ENCODE measurements around the gene FHIT.

The FHIT gene

GRCh38 chr3:60160822-60161748, 1090.2 kb downstream of the FHIT start:
- no peak for DNase-seq (ENCODE audit: low read depth)

- DNase-seq (ENCODE audit: low read depth) = peak; percentile 29
Measured at GRCh38 chr3:60160111-60160821, 1091.0 kb downstream of the FHIT start.

GRCh38 chr3:60158035-60158434, 1093.2 kb downstream of the FHIT start:
- DNase-seq (ENCODE audit: low read depth) = no peak

GRCh38 chr3:60154011-60154410, 1097.2 kb downstream of the FHIT start:
- peak; percentile 52 for DNase-seq (ENCODE audit: low read depth)

- DNase-seq (ENCODE audit: low read depth) = no peak
Measured at GRCh38 chr3:60153221-60153999, 1097.8 kb downstream of the FHIT start.

GRCh38 chr3:60149501-60149900, 1101.8 kb downstream of the FHIT start:
- DNase-seq (ENCODE audit: low read depth) = no peak

GRCh38 chr3:60147249-60147950, 1103.9 kb downstream of the FHIT start:
- no peak for DNase-seq (ENCODE audit: low read depth)

- DNase-seq (ENCODE audit: low read depth) = no peak
Measured at GRCh38 chr3:60146121-60146520, 1105.1 kb downstream of the FHIT start.

GRCh38 chr3:60144071-60144470, 1107.2 kb downstream of the FHIT start:
- no peak for DNase-seq (ENCODE audit: low read depth)

GRCh38 chr3:60142009-60142408, 1109.2 kb downstream of the FHIT start:
- no peak for DNase-seq (ENCODE audit: low read depth)

- DNase-seq (ENCODE audit: low read depth) = no peak
Measured at GRCh38 chr3:60140160-60140559, 1111.1 kb downstream of the FHIT start.

GRCh38 chr3:60136601-60137000, 1114.7 kb downstream of the FHIT start:
- no peak for DNase-seq (ENCODE audit: low read depth)

- no peak for DNase-seq (ENCODE audit: low read depth)
Measured at GRCh38 chr3:60135474-60135873, 1115.8 kb downstream of the FHIT start.

GRCh38 chr3:60133269-60134162, 1117.7 kb downstream of the FHIT start:
- no peak for DNase-seq (ENCODE audit: low read depth)

GRCh38 chr3:60131618-60132017, 1119.6 kb downstream of the FHIT start:
- no peak for DNase-seq (ENCODE audit: low read depth)

- no peak for DNase-seq (ENCODE audit: low read depth)
Measured at GRCh38 chr3:60126511-60127304, 1124.5 kb downstream of the FHIT start.

- DNase-seq (ENCODE audit: low read depth) = no peak
Measured at GRCh38 chr3:60125686-60126085, 1125.6 kb downstream of the FHIT start.

GRCh38 chr3:60120245-60120644, 1131.0 kb downstream of the FHIT start:
- no peak for DNase-seq (ENCODE audit: low read depth)

GRCh38 chr3:60114191-60114590, 1137.1 kb downstream of the FHIT start:
- DNase-seq (ENCODE audit: low read depth) = no peak

GRCh38 chr3:60107275-60107674, 1144.0 kb downstream of the FHIT start:
- no peak for DNase-seq (ENCODE audit: low read depth)

All from HS-27A (cell line).